MCF 10A (cell line): ENCODE data around the gene NECTIN1. TPM values are rescaled to one million over a fixed set of nuclear protein-coding genes. Genes with fewer than 3 reads are reported as not detected.
A peak's percentile ranks its signal among the peaks of the same experiment; 100 is the strongest.

ENCODE experiments used
- BruUV-seq: library from RNA; stranded (reverse); fragments of 400-500 nt; replicated peaks from 2 replicates; lab custom pipeline; 2021; lab: Mats Ljungman, UMichigan
- CTCF ChIA-PET: fragments of 300-600 bp; sonication (Branson Sonifier 250); formaldehyde crosslinking; extraction: SDS; loops from one replicate; lab custom pipeline; 2021; ENCODE audit warnings: antibody characterized with exemption, inconsistent platforms; lab: Yijun Ruan, JAX
- POLR2A ChIA-PET: fragments of 300-600, 350-650 bp; sonication (Branson Sonifier 250); formaldehyde crosslinking; extraction: SDS; loops from one replicate; lab custom pipeline; 2020; ENCODE audit warnings: antibody characterized with exemption, inconsistent platforms; lab: Yijun Ruan, JAX
- DNase-seq: peaks from one replicate; pipeline ENCODE4 v3.0.0-alpha.2; 2018; ENCODE audit not compliant: unreplicated experiment
- H3K27ac Mint-ChIP-seq: one replicate; pipeline ENCODE4 v1.8.0; 2022; ENCODE audit warnings: mild to moderate bottlenecking, low read depth, mixed read lengths; ENCODE audit not compliant: unreplicated experiment
- H3K27me3 Mint-ChIP-seq: one replicate; pipeline ENCODE4 v1.8.0; 2022; ENCODE audit warnings: mixed read lengths; ENCODE audit not compliant: insufficient read depth, unreplicated experiment
- H3K36me3 Mint-ChIP-seq: one replicate; pipeline ENCODE4 v1.8.0; 2022; ENCODE audit warnings: mild to moderate bottlenecking, moderate library complexity, mixed read lengths; ENCODE audit not compliant: insufficient read depth, unreplicated experiment
- H3K4me1 Mint-ChIP-seq: one replicate; pipeline ENCODE4 v1.8.0; 2022; ENCODE audit warnings: mixed read lengths; ENCODE audit not compliant: insufficient read depth, unreplicated experiment
- H3K4me3 Mint-ChIP-seq: one replicate; pipeline ENCODE4 v1.8.0; 2022; ENCODE audit warnings: mild to moderate bottlenecking, moderate library complexity, mixed read lengths; ENCODE audit not compliant: unreplicated experiment
- H3K9me3 Mint-ChIP-seq: one replicate; pipeline ENCODE4 v1.8.0; 2022; ENCODE audit warnings: mixed read lengths; ENCODE audit not compliant: unreplicated experiment
- intact Hi-C: fragments of 100-400 bp; cut with micrococcal nuclease; formaldehyde crosslinking; loops from 2 replicates; pipeline ENCODE4 v1.14.1; 2022
- total RNA-seq: library from RNA; stranded (reverse); gene quantifications from 2 replicates; pipeline ENCODE4 v1.2.3, GENCODE V29; 2022
- TF ChIP-seq, protein P1 (sequence below): fragments of 200-600 bp; IDR thresholded peaks from one replicate; pipeline ENCODE4 v1.8.0; 2022; ENCODE audit warnings: antibody characterized with exemption, mild to moderate bottlenecking; ENCODE audit not compliant: unreplicated experiment

NECTIN1 gene
- total RNA-seq, 1 experiment from 2014 or later: 59.2 TPM

GRCh38 chr11:119726585-119727522 is 2.1 kb downstream of the NECTIN1 start:
- no peaks in the 10 kb centered on the region for H3K27me3 Mint-ChIP-seq
- intact Hi-C loops: loop anchor here (1.0 to 10.0 kb wide), 3 partner anchors 31 to 378 kb away; no protein-coding TSS in a partner anchor
- TF ChIP-seq, protein P1, sequence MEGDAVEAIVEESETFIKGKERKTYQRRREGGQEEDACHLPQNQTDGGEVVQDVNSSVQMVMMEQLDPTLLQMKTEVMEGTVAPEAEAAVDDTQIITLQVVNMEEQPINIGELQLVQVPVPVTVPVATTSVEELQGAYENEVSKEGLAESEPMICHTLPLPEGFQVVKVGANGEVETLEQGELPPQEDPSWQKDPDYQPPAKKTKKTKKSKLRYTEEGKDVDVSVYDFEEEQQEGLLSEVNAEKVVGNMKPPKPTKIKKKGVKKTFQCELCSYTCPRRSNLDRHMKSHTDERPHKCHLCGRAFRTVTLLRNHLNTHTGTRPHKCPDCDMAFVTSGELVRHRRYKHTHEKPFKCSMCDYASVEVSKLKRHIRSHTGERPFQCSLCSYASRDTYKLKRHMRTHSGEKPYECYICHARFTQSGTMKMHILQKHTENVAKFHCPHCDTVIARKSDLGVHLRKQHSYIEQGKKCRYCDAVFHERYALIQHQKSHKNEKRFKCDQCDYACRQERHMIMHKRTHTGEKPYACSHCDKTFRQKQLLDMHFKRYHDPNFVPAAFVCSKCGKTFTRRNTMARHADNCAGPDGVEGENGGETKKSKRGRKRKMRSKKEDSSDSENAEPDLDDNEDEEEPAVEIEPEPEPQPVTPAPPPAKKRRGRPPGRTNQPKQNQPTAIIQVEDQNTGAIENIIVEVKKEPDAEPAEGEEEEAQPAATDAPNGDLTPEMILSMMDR: no peak
- CTCF ChIA-PET: interaction anchor here (0.5 to 6.2 kb wide), 14 partner anchors 7 to 381 kb away, joined by 3 to 39 read pairs (median 6); no protein-coding TSS in a partner anchor
- H3K9me3 Mint-ChIP-seq: no peaks in the 10 kb centered on the region
- no peaks in the 10 kb centered on the region for H3K36me3 Mint-ChIP-seq
- peaks cover 23% of the 10 kb centered on the region for H3K4me1 Mint-ChIP-seq
- POLR2A ChIA-PET: interaction anchor here (0.7 to 6.5 kb wide), 8 partner anchors 22 to 411 kb away, joined by 3 to 61 read pairs (median 10); no protein-coding TSS in a partner anchor
- peak overlapping the region; percentile 69 for H3K27ac Mint-ChIP-seq
- DNase-seq: no peak
- H3K4me3 Mint-ChIP-seq: peak overlapping the region; percentile 81
- TSS peak; percentile 93 for BruUV-seq

DNA sequence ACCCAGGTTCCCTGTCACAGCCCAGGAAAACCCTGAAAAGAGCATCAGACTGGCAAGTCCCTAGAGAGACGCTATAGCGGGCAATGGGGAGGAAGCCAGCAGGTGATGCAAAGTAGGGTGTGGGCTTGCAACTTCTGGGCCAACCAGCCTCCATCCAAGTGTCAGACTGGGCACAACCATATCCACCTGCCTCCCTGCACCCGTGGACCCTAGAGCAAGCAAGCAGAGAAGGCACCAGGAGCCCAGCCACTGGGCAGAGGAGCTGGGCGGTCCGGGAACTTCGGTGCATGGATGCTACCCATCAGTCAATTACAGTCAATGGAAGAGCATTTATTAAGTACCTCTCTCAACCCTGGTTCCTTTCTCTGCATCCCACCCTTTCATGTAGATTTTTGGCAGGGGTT is 2.8 kb downstream of the NECTIN1 start:
- H3K27ac Mint-ChIP-seq: peak overlapping the region; percentile 69
- no peak for DNase-seq
- no peaks in the 10 kb centered on the region for H3K9me3 Mint-ChIP-seq
- no TSS peak for BruUV-seq
- POLR2A ChIA-PET: interaction anchor here (0.7 to 6.5 kb wide), 6 partner anchors 22 to 411 kb away, joined by 3 to 61 read pairs (median 14); no protein-coding TSS in a partner anchor
- peaks cover 30% of the 10 kb centered on the region for H3K4me1 Mint-ChIP-seq
- CTCF ChIA-PET: interaction anchor here (2.4 to 6.2 kb wide), 6 partner anchors 31 to 382 kb away, joined by 17 to 39 read pairs (median 20); no protein-coding TSS in a partner anchor
- H3K4me3 Mint-ChIP-seq: peak overlapping the region; percentile 81
- no peaks in the 10 kb centered on the region for H3K36me3 Mint-ChIP-seq
- H3K27me3 Mint-ChIP-seq: no peaks in the 10 kb centered on the region
- intact Hi-C loops: loop anchor here (1.0 to 10.0 kb wide), 3 partner anchors 30 to 379 kb away; no protein-coding TSS in a partner anchor
- TF ChIP-seq, protein P1: no peak

DNA sequence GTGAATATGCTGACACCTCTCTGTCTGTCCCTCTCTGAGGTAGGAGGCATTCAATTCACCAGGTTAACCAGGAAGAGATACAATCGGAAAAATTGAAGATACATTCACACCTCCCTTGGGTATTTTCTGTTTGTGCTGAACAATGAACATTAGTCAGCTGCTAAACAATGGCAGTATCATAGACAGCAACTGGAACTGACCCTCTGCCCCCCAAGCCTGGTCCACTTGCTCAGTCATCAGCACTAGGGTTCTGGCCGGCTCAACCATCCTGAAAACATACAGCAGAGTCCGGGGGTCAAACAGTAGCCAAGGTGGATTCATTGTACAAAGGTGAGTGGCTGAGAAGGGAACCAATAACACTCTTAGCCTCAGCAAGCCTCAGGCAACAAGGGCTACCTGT is 4.0 kb downstream of the NECTIN1 start:
- TF ChIP-seq, protein P1: no peak
- H3K4me1 Mint-ChIP-seq: peaks cover 39% of the 10 kb centered on the region
- no peak overlapping the region for H3K4me3 Mint-ChIP-seq
- POLR2A ChIA-PET: interaction anchor here (0.6 to 6.5 kb wide), 4 partner anchors 28 to 385 kb away, joined by 3 to 61 read pairs (median 20); no protein-coding TSS in a partner anchor
- H3K9me3 Mint-ChIP-seq: no peaks in the 10 kb centered on the region
- intact Hi-C loops: loop anchor here (5.0 to 10.0 kb wide), 2 partner anchors 287 to 380 kb away; no protein-coding TSS in a partner anchor
- no peaks in the 10 kb centered on the region for H3K27me3 Mint-ChIP-seq
- no peaks in the 10 kb centered on the region for H3K36me3 Mint-ChIP-seq
- DNase-seq: no peak
- CTCF ChIA-PET: interaction anchor here (0.6 to 6.2 kb wide), 5 partner anchors 32 to 383 kb away, joined by 3 to 39 read pairs (median 3); no protein-coding TSS in a partner anchor
- no TSS peak for BruUV-seq
- H3K27ac Mint-ChIP-seq: no peak overlapping the region
